Measurements from ENCODE around the gene TMX3. TPM values are rescaled to one million over a fixed set of nuclear protein-coding genes. Genes with fewer than 3 reads are reported as not detected.

TMX3 gene
- total RNA-seq, 1 experiment from 2014 or later = 15.9 TPM

- DNase-seq (ENCODE audit: low read depth) = no peak
- in situ Hi-C loops (cut with HindIII; ENCODE audit: low pct_unique_long_range_greater_than_20kb, low sequenced_read_pairs) = no loop called here
These were observed 7.0 kb upstream of the TMX3 start for GRCh38 chr18:68721681-68722583.

- in situ Hi-C loops (cut with HindIII; ENCODE audit: low pct_unique_long_range_greater_than_20kb, low sequenced_read_pairs) = no loop called here
- no peak for DNase-seq (ENCODE audit: low read depth)
These were observed 569 bp downstream of the TMX3 start for GRCh38 chr18:68714366-68714711.

GRCh38 chr18:68713796-68714195 lies 1.1 kb downstream of the TMX3 start:
- in situ Hi-C loops (cut with HindIII; ENCODE audit: low pct_unique_long_range_greater_than_20kb, low sequenced_read_pairs) = no loop called here

GRCh38 chr18:68713131-68713530 lies 1.8 kb downstream of the TMX3 start:
- in situ Hi-C loops (cut with HindIII; ENCODE audit: low pct_unique_long_range_greater_than_20kb, low sequenced_read_pairs) = no loop called here

More at GRCh38 chr18:68713796-68714195, 1.1 kb downstream of the TMX3 start:
- DNase-seq (ENCODE audit: low read depth) = no peak

GRCh38 chr18:68707646-68708045 lies 7.3 kb downstream of the TMX3 start:
- in situ Hi-C loops (cut with HindIII; ENCODE audit: low pct_unique_long_range_greater_than_20kb, low sequenced_read_pairs) = no loop called here
- no peak for DNase-seq (ENCODE audit: low read depth)

More at GRCh38 chr18:68713131-68713530, 1.8 kb downstream of the TMX3 start:
- no peak for DNase-seq (ENCODE audit: low read depth)

- DNase-seq (ENCODE audit: low read depth) = no peak
- in situ Hi-C loops (cut with HindIII; ENCODE audit: low pct_unique_long_range_greater_than_20kb, low sequenced_read_pairs) = no loop called here
These were observed 9.8 kb downstream of the TMX3 start for GRCh38 chr18:68705119-68705518.

- no peak for DNase-seq (ENCODE audit: low read depth)
- in situ Hi-C loops (cut with HindIII; ENCODE audit: low pct_unique_long_range_greater_than_20kb, low sequenced_read_pairs) = no loop called here
These were observed 11.6 kb downstream of the TMX3 start for GRCh38 chr18:68703326-68703725.

GRCh38 chr18:68701353-68701752 lies 13.6 kb downstream of the TMX3 start:
- in situ Hi-C loops (cut with HindIII; ENCODE audit: low pct_unique_long_range_greater_than_20kb, low sequenced_read_pairs) = no loop called here
- no peak for DNase-seq (ENCODE audit: low read depth)

GRCh38 chr18:68699043-68699442 lies 15.9 kb downstream of the TMX3 start:
- in situ Hi-C loops (cut with HindIII; ENCODE audit: low pct_unique_long_range_greater_than_20kb, low sequenced_read_pairs) = no loop called here

GRCh38 chr18:68696937-68697336 lies 18.0 kb downstream of the TMX3 start:
- no peak for DNase-seq (ENCODE audit: low read depth)
- in situ Hi-C loops (cut with HindIII; ENCODE audit: low pct_unique_long_range_greater_than_20kb, low sequenced_read_pairs) = no loop called here

More at GRCh38 chr18:68699043-68699442, 15.9 kb downstream of the TMX3 start:
- no peak for DNase-seq (ENCODE audit: low read depth)

GRCh38 chr18:68694316-68694715 lies 20.6 kb downstream of the TMX3 start:
- in situ Hi-C loops (cut with HindIII; ENCODE audit: low pct_unique_long_range_greater_than_20kb, low sequenced_read_pairs) = no loop called here
- DNase-seq (ENCODE audit: low read depth) = no peak

GRCh38 chr18:68693091-68693815 lies 21.7 kb downstream of the TMX3 start:
- in situ Hi-C loops (cut with HindIII; ENCODE audit: low pct_unique_long_range_greater_than_20kb, low sequenced_read_pairs) = no loop called here
- no peak for DNase-seq (ENCODE audit: low read depth)

GRCh38 chr18:68679528-68679927 lies 35.4 kb downstream of the TMX3 start:
- no peak for DNase-seq (ENCODE audit: low read depth)
- in situ Hi-C loops (cut with HindIII; ENCODE audit: low pct_unique_long_range_greater_than_20kb, low sequenced_read_pairs) = no loop called here

- DNase-seq (ENCODE audit: low read depth) = no peak
- in situ Hi-C loops (cut with HindIII; ENCODE audit: low pct_unique_long_range_greater_than_20kb, low sequenced_read_pairs) = no loop called here
These were observed 38.0 kb downstream of the TMX3 start for GRCh38 chr18:68676913-68677312.

GRCh38 chr18:68667121-68667520 lies 47.8 kb downstream of the TMX3 start:
- in situ Hi-C loops (cut with HindIII; ENCODE audit: low pct_unique_long_range_greater_than_20kb, low sequenced_read_pairs) = no loop called here

GRCh38 chr18:68666381-68666780 lies 48.5 kb downstream of the TMX3 start:
- in situ Hi-C loops (cut with HindIII; ENCODE audit: low pct_unique_long_range_greater_than_20kb, low sequenced_read_pairs) = no loop called here
- no peak for DNase-seq (ENCODE audit: low read depth)

More at GRCh38 chr18:68667121-68667520, 47.8 kb downstream of the TMX3 start:
- DNase-seq (ENCODE audit: low read depth) = no peak

- DNase-seq (ENCODE audit: low read depth) = no peak
- in situ Hi-C loops (cut with HindIII; ENCODE audit: low pct_unique_long_range_greater_than_20kb, low sequenced_read_pairs) = no loop called here
These were observed 49.3 kb downstream of the TMX3 start for GRCh38 chr18:68665628-68666027.

GRCh38 chr18:68662754-68663153 lies 52.2 kb downstream of the TMX3 start:
- in situ Hi-C loops (cut with HindIII; ENCODE audit: low pct_unique_long_range_greater_than_20kb, low sequenced_read_pairs) = no loop called here
- no peak for DNase-seq (ENCODE audit: low read depth)
